H1 (cell line): ENCODE data around the gene MDH1. TPM values are rescaled to one million over a fixed set of nuclear protein-coding genes. Genes with fewer than 3 reads are reported as not detected.

Source experiments
- BRCA1 ChIP-seq: IDR thresholded peaks from 2 replicates; pipeline ENCODE4 v1.6.1; 2012; ENCODE audit warnings: low read depth, low read length, improper control_type of control experiment
- CHD1 ChIP-seq: IDR thresholded peaks from 2 replicates; pipeline ENCODE4 v1.6.1; 2012; ENCODE audit warnings: low read depth, low read length, improper control_type of control experiment
- HDAC2 ChIP-seq, 2 experiments: fragments of 300-600 bp in 1 of 2; sonication (generic) in 1 of 2; IDR thresholded peaks; 2 replicates each; pipeline ENCODE4 v1.6.1; 2011 to 2012; ENCODE audit warnings: low read depth in 2 of 2, low read length in 2 of 2, mild to moderate bottlenecking in 2 of 2, moderate library complexity in 2 of 2, borderline replicate concordance in 1 of 2, inconsistent platforms in 1 of 2
- POU5F1 ChIP-seq: IDR thresholded peaks from 2 replicates; pipeline ENCODE4 v1.6.1; 2011; ENCODE audit warnings: low read depth, mild to moderate bottlenecking, low read length, moderate library complexity
- RBBP5 ChIP-seq: IDR thresholded peaks from 2 replicates; pipeline ENCODE4 v1.7.1; 2012; ENCODE audit warnings: low read depth, mild to moderate bottlenecking, inconsistent platforms, low read length, moderate library complexity, borderline replicate concordance
- SIX5 ChIP-seq: IDR thresholded peaks from 2 replicates; pipeline ENCODE4 v1.6.1; 2011; ENCODE audit warnings: mild to moderate bottlenecking, low read depth, low read length
- TAF7 ChIP-seq: optimal IDR thresholded peaks from 2 replicates; pipeline ENCODE3; 2011; ENCODE audit warnings: low read depth, mild to moderate bottlenecking, inconsistent platforms, low read length, moderate library complexity, borderline replicate concordance
- TBP ChIP-seq: IDR thresholded peaks from 2 replicates; pipeline ENCODE4 v1.6.1; 2011; ENCODE audit warnings: low read depth, low read length, improper control_type of control experiment
- polyA plus RNA-seq, 7 experiments: library from polyadenylated mRNA; depleted of rRNA in 3 of 7; stranded (reverse) in 5 of 7; unstranded in 2 of 7; fragments of >200 nt in 5 of 7; fragments of 200-250 nt in 2 of 7; gene quantifications; 1 replicate in 5 of 7; 2 replicates in 1 of 7; 4 replicates in 1 of 7; pipeline versions ENCODE4 v1.2.1 to v1.2.3, GENCODE V29; 2011 to 2013; ENCODE audit warnings: missing spikeins in 2 of 7, mixed read lengths in 2 of 7
- total RNA-seq: library from RNA; stranded (reverse); fragmentation: NEBNext Ultra II Directional; extraction: Animal tissue kit (Norgen Biotek cat#: 25700); gene quantifications from 2 replicates; pipeline ENCODE4 v1.2.1, GENCODE V29; 2021
- TF ChIP-seq, protein P1 (sequence below): fragments of 300-600 bp; sonication (generic); IDR thresholded peaks from 2 replicates; pipeline ENCODE4 v1.7.1; 2012; ENCODE audit warnings: low read length, moderate library complexity, mild to moderate bottlenecking, inconsistent platforms; ENCODE audit not compliant: insufficient replicate concordance

Gene MDH1
- total and polyA plus RNA-seq, 2 of the 8 experiments (the other 6 are each of a cell fraction or from before 2014, with no cell fraction given) = 353 to 376 TPM

DNA sequence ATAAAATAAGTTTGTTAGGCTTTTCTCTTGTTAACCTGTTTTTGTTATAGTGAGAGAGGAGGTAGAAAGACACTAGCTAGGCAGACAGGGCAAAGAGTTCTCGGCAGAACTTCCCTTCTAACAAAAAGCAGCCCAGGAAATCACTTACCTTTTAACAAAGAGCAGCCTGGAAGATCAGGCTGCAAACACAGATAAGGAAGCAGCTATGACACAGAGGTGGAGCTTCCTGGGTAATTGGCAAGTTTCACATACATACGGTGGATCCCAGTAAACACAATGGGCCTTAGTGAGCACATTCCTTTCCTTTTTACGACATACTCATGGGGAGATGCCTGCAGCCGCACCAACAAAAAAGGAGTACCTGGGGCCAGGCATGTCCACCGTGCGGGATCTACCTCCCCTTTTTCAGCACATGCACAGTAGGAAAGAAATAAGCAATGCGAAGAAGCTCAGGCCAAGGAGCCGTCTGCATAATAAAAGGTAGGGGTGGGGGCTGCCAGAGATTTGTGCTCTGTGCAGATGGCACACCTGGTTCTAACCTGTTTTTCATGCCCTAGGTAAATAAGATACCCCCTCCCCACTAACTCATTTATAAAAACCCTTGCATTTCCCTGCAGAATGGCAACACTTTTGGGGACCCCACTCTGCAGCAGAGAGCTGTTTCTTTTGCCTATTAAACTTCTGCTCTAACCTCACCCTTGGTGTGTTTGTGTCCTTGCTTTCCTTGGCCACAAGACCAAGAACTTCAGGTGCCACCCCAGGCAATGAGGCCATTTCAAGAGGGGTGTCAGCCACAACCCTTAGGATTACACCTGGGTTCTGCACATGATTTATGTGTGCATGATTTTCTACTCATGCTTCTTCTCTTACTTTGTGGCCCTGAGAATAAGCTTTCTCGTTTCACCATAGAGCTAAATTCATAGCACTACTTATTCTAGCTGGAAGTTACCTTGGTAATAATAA, 26.5 kb downstream of the MDH1 start (continued):
- TF ChIP-seq HDAC2 (IDR thresholded peaks at IDR 0.05; ENCODE audit: borderline replicate concordance in 1 of 2, low read depth in 2 of 2, low read length in 2 of 2) = peak in 1 of 2 experiments; percentile 19; a peak in 1 of 4 replicates
- TF ChIP-seq TAF7 = peak; percentile 10
- peak; percentile 63; the same call in 1 of the 2 replicates for TF ChIP-seq POU5F1
- TF ChIP-seq BRCA1 = no peak
- peak; percentile 66 for TF ChIP-seq TBP
- TF ChIP-seq SIX5 = no peak
- TF ChIP-seq, protein P1, sequence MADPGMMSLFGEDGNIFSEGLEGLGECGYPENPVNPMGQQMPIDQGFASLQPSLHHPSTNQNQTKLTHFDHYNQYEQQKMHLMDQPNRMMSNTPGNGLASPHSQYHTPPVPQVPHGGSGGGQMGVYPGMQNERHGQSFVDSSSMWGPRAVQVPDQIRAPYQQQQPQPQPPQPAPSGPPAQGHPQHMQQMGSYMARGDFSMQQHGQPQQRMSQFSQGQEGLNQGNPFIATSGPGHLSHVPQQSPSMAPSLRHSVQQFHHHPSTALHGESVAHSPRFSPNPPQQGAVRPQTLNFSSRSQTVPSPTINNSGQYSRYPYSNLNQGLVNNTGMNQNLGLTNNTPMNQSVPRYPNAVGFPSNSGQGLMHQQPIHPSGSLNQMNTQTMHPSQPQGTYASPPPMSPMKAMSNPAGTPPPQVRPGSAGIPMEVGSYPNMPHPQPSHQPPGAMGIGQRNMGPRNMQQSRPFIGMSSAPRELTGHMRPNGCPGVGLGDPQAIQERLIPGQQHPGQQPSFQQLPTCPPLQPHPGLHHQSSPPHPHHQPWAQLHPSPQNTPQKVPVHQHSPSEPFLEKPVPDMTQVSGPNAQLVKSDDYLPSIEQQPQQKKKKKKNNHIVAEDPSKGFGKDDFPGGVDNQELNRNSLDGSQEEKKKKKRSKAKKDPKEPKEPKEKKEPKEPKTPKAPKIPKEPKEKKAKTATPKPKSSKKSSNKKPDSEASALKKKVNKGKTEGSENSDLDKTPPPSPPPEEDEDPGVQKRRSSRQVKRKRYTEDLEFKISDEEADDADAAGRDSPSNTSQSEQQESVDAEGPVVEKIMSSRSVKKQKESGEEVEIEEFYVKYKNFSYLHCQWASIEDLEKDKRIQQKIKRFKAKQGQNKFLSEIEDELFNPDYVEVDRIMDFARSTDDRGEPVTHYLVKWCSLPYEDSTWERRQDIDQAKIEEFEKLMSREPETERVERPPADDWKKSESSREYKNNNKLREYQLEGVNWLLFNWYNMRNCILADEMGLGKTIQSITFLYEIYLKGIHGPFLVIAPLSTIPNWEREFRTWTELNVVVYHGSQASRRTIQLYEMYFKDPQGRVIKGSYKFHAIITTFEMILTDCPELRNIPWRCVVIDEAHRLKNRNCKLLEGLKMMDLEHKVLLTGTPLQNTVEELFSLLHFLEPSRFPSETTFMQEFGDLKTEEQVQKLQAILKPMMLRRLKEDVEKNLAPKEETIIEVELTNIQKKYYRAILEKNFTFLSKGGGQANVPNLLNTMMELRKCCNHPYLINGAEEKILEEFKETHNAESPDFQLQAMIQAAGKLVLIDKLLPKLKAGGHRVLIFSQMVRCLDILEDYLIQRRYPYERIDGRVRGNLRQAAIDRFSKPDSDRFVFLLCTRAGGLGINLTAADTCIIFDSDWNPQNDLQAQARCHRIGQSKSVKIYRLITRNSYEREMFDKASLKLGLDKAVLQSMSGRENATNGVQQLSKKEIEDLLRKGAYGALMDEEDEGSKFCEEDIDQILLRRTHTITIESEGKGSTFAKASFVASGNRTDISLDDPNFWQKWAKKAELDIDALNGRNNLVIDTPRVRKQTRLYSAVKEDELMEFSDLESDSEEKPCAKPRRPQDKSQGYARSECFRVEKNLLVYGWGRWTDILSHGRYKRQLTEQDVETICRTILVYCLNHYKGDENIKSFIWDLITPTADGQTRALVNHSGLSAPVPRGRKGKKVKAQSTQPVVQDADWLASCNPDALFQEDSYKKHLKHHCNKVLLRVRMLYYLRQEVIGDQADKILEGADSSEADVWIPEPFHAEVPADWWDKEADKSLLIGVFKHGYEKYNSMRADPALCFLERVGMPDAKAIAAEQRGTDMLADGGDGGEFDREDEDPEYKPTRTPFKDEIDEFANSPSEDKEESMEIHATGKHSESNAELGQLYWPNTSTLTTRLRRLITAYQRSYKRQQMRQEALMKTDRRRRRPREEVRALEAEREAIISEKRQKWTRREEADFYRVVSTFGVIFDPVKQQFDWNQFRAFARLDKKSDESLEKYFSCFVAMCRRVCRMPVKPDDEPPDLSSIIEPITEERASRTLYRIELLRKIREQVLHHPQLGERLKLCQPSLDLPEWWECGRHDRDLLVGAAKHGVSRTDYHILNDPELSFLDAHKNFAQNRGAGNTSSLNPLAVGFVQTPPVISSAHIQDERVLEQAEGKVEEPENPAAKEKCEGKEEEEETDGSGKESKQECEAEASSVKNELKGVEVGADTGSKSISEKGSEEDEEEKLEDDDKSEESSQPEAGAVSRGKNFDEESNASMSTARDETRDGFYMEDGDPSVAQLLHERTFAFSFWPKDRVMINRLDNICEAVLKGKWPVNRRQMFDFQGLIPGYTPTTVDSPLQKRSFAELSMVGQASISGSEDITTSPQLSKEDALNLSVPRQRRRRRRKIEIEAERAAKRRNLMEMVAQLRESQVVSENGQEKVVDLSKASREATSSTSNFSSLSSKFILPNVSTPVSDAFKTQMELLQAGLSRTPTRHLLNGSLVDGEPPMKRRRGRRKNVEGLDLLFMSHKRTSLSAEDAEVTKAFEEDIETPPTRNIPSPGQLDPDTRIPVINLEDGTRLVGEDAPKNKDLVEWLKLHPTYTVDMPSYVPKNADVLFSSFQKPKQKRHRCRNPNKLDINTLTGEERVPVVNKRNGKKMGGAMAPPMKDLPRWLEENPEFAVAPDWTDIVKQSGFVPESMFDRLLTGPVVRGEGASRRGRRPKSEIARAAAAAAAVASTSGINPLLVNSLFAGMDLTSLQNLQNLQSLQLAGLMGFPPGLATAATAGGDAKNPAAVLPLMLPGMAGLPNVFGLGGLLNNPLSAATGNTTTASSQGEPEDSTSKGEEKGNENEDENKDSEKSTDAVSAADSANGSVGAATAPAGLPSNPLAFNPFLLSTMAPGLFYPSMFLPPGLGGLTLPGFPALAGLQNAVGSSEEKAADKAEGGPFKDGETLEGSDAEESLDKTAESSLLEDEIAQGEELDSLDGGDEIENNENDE = peak; percentile 13
- TF ChIP-seq RBBP5 = peak; percentile 65
- TF ChIP-seq CHD1 = peak; percentile 54; the same call in 1 of the 2 replicates
